CD8-positive, alpha-beta memory T cell (primary cell): ENCODE measurements around the gene SORBS2. TPM values are rescaled to one million over a fixed set of nuclear protein-coding genes. Genes with fewer than 3 reads are reported as not detected.
"Not testable (repeated sequence)": the region's sequence is repeated elsewhere in the genome, so short reads cannot be mapped to it uniquely, and the experiment has no call there.

Source experiments
- CTCF ChIA-PET: fragments of 350-600 bp; sonication (Branson Sonifier 250); formaldehyde crosslinking; loops from one replicate; lab custom pipeline; 2021; ENCODE audit warnings: antibody characterized with exemption; lab: Charles Lee
- POLR2A ChIA-PET: fragments of 350-600 bp; sonication (Branson Sonifier 250); formaldehyde crosslinking; loops from one replicate; lab custom pipeline; 2021; ENCODE audit warnings: antibody characterized with exemption; lab: Charles Lee
- DNase-seq, 5 donors: peaks; one replicate each; pipeline versions ENCODE4 v3.0.0 to v3.0.0-alpha.2; 2020 to 2022; ENCODE audit warnings: mixed read lengths in 1 of 5
- H3K27ac ChIP-seq: one replicate; pipeline ENCODE4 v1.7.0; 2013; ENCODE audit warnings: low read depth, mild to moderate bottlenecking, low read length, moderate library complexity
- H3K27me3 ChIP-seq: 2 replicates; pipeline ENCODE4 v1.7.0; 2013; ENCODE audit warnings: low read length, mild to moderate bottlenecking; ENCODE audit not compliant: insufficient read depth, poor library complexity, severe bottlenecking
- H3K36me3 ChIP-seq: 2 replicates; pipeline ENCODE4 v1.7.0; 2013; ENCODE audit warnings: mild to moderate bottlenecking, low read length, moderate library complexity; ENCODE audit not compliant: insufficient read depth
- H3K4me1 ChIP-seq: 2 replicates; pipeline ENCODE4 v1.7.0; 2013; ENCODE audit warnings: mild to moderate bottlenecking, low read length, moderate library complexity; ENCODE audit not compliant: insufficient read depth
- H3K4me3 ChIP-seq: 2 replicates; pipeline ENCODE4 v1.7.0; 2013; ENCODE audit warnings: mild to moderate bottlenecking, low read length
- H3K9me3 ChIP-seq: 2 replicates; pipeline ENCODE4 v1.7.0; 2013; ENCODE audit warnings: mild to moderate bottlenecking, low read length
- H3K27ac Mint-ChIP-seq, 8 donors: one replicate each; pipeline ENCODE4 v1.8.0; 2020 to 2021; ENCODE audit warnings: mixed read lengths in 8 of 8, mild to moderate bottlenecking in 6 of 8, inconsistent platforms in 3 of 8, moderate library complexity in 3 of 8
- H3K27me3 Mint-ChIP-seq, 2 donors: one replicate each; pipeline ENCODE4 v1.8.0; 2020 to 2021; ENCODE audit warnings: mixed read lengths in 2 of 2, mild to moderate bottlenecking in 1 of 2, moderate library complexity in 1 of 2
- H3K36me3 Mint-ChIP-seq, 3 donors: one replicate each; pipeline ENCODE4 v1.8.0; 2020 to 2021; ENCODE audit warnings: mixed read lengths in 3 of 3, inconsistent platforms in 1 of 3, mild to moderate bottlenecking in 1 of 3
- H3K4me1 Mint-ChIP-seq, 3 donors: one replicate each; pipeline ENCODE4 v1.8.0; 2020 to 2021; ENCODE audit warnings: mixed read lengths in 3 of 3, inconsistent platforms in 1 of 3, mild to moderate bottlenecking in 1 of 3
- H3K4me3 Mint-ChIP-seq, 7 donors: one replicate each; pipeline ENCODE4 v1.8.0; 2020 to 2021; ENCODE audit warnings: mixed read lengths in 7 of 7, mild to moderate bottlenecking in 6 of 7, moderate library complexity in 4 of 7, inconsistent platforms in 2 of 7
- H3K9me3 Mint-ChIP-seq, 5 donors: one replicate each; pipeline ENCODE4 v1.8.0; 2020 to 2022; ENCODE audit warnings: mixed read lengths in 5 of 5, mild to moderate bottlenecking in 3 of 5, moderate library complexity in 2 of 5, inconsistent platforms in 1 of 5
- polyA plus RNA-seq: library from polyadenylated mRNA; unstranded; fragments of 300-500 nt; fragmentation: Illumina TruSeq; gene quantifications from one replicate; pipeline ENCODE4 v1.2.3, GENCODE V29; 2021
- total RNA-seq, 2 experiments: library from RNA; stranded (reverse); gene quantifications; one replicate each; pipeline ENCODE4 v1.2.3, GENCODE V29; 2021

SORBS2 gene
- total and polyA plus RNA-seq, 3 experiments from 2014 or later, result not detected

- Mint-ChIP-seq H3K4me3 (no peak overlapping the region), H3K4me1 (no peaks in the 10 kb centered on the region), H3K27me3 (peaks cover 14 to 24% of the 10 kb centered on the region in 2 donors), H3K27ac (peak overlapping the region in 1 of 8 donors; percentile 61), H3K9me3 (peaks cover 0 to 8% (median 0%) of the 10 kb centered on the region in 5 donors), H3K36me3 (no peaks in the 10 kb centered on the region)
- no peak overlapping the region for H3K4me3 ChIP-seq
- ChIA-PET CTCF (no interaction called here), POLR2A (no interaction called here)
- no peaks in the 10 kb centered on the region for H3K9me3 ChIP-seq
- no peaks in the 10 kb centered on the region for H3K36me3 ChIP-seq
- H3K27ac ChIP-seq, result no peak overlapping the region
- no peaks in the 10 kb centered on the region for H3K4me1 ChIP-seq
- no peaks in the 10 kb centered on the region for H3K27me3 ChIP-seq
- DNase-seq, result no peak
Measured at GRCh38 chr4:185565696-185566095, 246.3 kb downstream of the SORBS2 start.

- ChIA-PET CTCF (no interaction called here), POLR2A (no interaction called here)
- no peaks in the 10 kb centered on the region for H3K36me3 ChIP-seq
- Mint-ChIP-seq H3K27ac (no peak overlapping the region), H3K9me3 (peaks cover 0 to 8% (median 0%) of the 10 kb centered on the region in 5 donors), H3K4me1 (no peaks in the 10 kb centered on the region), H3K27me3 (peaks cover 11 to 30% of the 10 kb centered on the region in 2 donors), H3K36me3 (no peaks in the 10 kb centered on the region), H3K4me3 (no peak overlapping the region)
- no peaks in the 10 kb centered on the region for H3K27me3 ChIP-seq
- no peak for DNase-seq
- no peaks in the 10 kb centered on the region for H3K4me1 ChIP-seq
- H3K9me3 ChIP-seq, result no peaks in the 10 kb centered on the region
- H3K27ac ChIP-seq, result no peak overlapping the region
- no peak overlapping the region for H3K4me3 ChIP-seq
Measured at GRCh38 chr4:185564349-185564748, 247.6 kb downstream of the SORBS2 start.

- H3K9me3 ChIP-seq, result no peaks in the 10 kb centered on the region
- Mint-ChIP-seq H3K4me1 (no peaks in the 10 kb centered on the region), H3K4me3 (no peak overlapping the region), H3K27me3 (peaks cover 21 to 49% of the 10 kb centered on the region in 2 donors), H3K27ac (no peak overlapping the region), H3K36me3 (no peaks in the 10 kb centered on the region), H3K9me3 (peaks cover 0 to 8% (median 0%) of the 10 kb centered on the region in 5 donors)
- no peaks in the 10 kb centered on the region for H3K27me3 ChIP-seq
- no peak for DNase-seq
- H3K36me3 ChIP-seq, result no peaks in the 10 kb centered on the region
- H3K4me1 ChIP-seq, result no peaks in the 10 kb centered on the region
- no peak overlapping the region for H3K27ac ChIP-seq
- no peak overlapping the region for H3K4me3 ChIP-seq
- ChIA-PET CTCF (no interaction called here), POLR2A (no interaction called here)
Measured at GRCh38 chr4:185562531-185562930, 249.5 kb downstream of the SORBS2 start.

- Histone ChIP-seq H3K36me3 (no peaks in the 10 kb centered on the region), H3K4me1 (no peaks in the 10 kb centered on the region), H3K27me3 (no peaks in the 10 kb centered on the region), H3K27ac (no peak overlapping the region), H3K9me3 (no peaks in the 10 kb centered on the region), H3K4me3 (no peak overlapping the region)
- H3K4me1 Mint-ChIP-seq, result no peaks in the 10 kb centered on the region
- H3K36me3 Mint-ChIP-seq, result no peaks in the 10 kb centered on the region
- POLR2A ChIA-PET, result no interaction called here
- H3K27me3 Mint-ChIP-seq, result peaks cover 30 to 61% of the 10 kb centered on the region in 2 donors
- H3K27ac Mint-ChIP-seq, result no peak overlapping the region
- peaks cover 0 to 8% (median 0%) of the 10 kb centered on the region in 5 donors for H3K9me3 Mint-ChIP-seq
- no peak overlapping the region for H3K4me3 Mint-ChIP-seq
- CTCF ChIA-PET, result no interaction called here
- DNase-seq, result no peak
Measured at GRCh38 chr4:185560316-185560715, 251.7 kb downstream of the SORBS2 start.

- Histone ChIP-seq H3K9me3 (no peaks in the 10 kb centered on the region), H3K36me3 (no peaks in the 10 kb centered on the region), H3K27me3 (no peaks in the 10 kb centered on the region), H3K4me3 (no peak overlapping the region), H3K27ac (no peak overlapping the region), H3K4me1 (no peaks in the 10 kb centered on the region)
- Mint-ChIP-seq H3K9me3 (peaks cover 0 to 8% (median 0%) of the 10 kb centered on the region in 5 donors), H3K27ac (no peak overlapping the region), H3K4me1 (no peaks in the 10 kb centered on the region), H3K27me3 (peaks cover 30 to 61% of the 10 kb centered on the region in 2 donors), H3K36me3 (no peaks in the 10 kb centered on the region), H3K4me3 (no peak overlapping the region)
- no peak for DNase-seq
- ChIA-PET POLR2A (no interaction called here), CTCF (no interaction called here)
Measured at GRCh38 chr4:185559915-185560281, 252.1 kb downstream of the SORBS2 start.

GRCh38 chr4:185559251-185559914 lies 252.6 kb downstream of the SORBS2 start:
- POLR2A ChIA-PET, H3K27ac ChIP-seq, DNase-seq, H3K27me3 ChIP-seq, H3K4me3 ChIP-seq, H3K4me1 Mint-ChIP-seq, H3K27ac Mint-ChIP-seq, H3K4me3 Mint-ChIP-seq, H3K36me3 Mint-ChIP-seq, H3K9me3 ChIP-seq, CTCF ChIA-PET, H3K4me1 ChIP-seq, H3K36me3 ChIP-seq, H3K9me3 Mint-ChIP-seq: not testable (repeated sequence)
- H3K27me3 Mint-ChIP-seq, result peaks cover 30 to 61% of the 10 kb centered on the region in 2 donors

- no peaks in the 10 kb centered on the region for H3K9me3 ChIP-seq
- no peaks in the 10 kb centered on the region for H3K9me3 Mint-ChIP-seq
- no peak overlapping the region for H3K27ac Mint-ChIP-seq
- no peak overlapping the region for H3K4me3 ChIP-seq
- no peaks in the 10 kb centered on the region for H3K36me3 ChIP-seq
- POLR2A ChIA-PET, result no interaction called here
- no peak overlapping the region for H3K4me3 Mint-ChIP-seq
- H3K27me3 Mint-ChIP-seq, result peaks cover 20 to 34% of the 10 kb centered on the region in 2 donors
- H3K36me3 Mint-ChIP-seq, result no peaks in the 10 kb centered on the region
- no peaks in the 10 kb centered on the region for H3K4me1 ChIP-seq
- no peak for DNase-seq
- no peaks in the 10 kb centered on the region for H3K4me1 Mint-ChIP-seq
- H3K27me3 ChIP-seq, result no peaks in the 10 kb centered on the region
- no peak overlapping the region for H3K27ac ChIP-seq
- CTCF ChIA-PET, result no interaction called here
Measured at GRCh38 chr4:185554365-185555126, 257.4 kb downstream of the SORBS2 start.

- Mint-ChIP-seq H3K36me3 (no peaks in the 10 kb centered on the region), H3K27me3 (peaks cover 7 to 14% of the 10 kb centered on the region in 2 donors), H3K27ac (no peak overlapping the region), H3K4me3 (no peak overlapping the region), H3K9me3 (no peaks in the 10 kb centered on the region), H3K4me1 (no peaks in the 10 kb centered on the region)
- Histone ChIP-seq H3K9me3 (no peaks in the 10 kb centered on the region), H3K27ac (no peak overlapping the region), H3K4me3 (no peak overlapping the region), H3K27me3 (no peaks in the 10 kb centered on the region), H3K4me1 (no peaks in the 10 kb centered on the region), H3K36me3 (no peaks in the 10 kb centered on the region)
- CTCF ChIA-PET, result no interaction called here
- no peak for DNase-seq
- POLR2A ChIA-PET, result no interaction called here
Measured at GRCh38 chr4:185552254-185552653, 259.7 kb downstream of the SORBS2 start.
